ELR (cell line): ENCODE results near the gene AKR1B1.

ENCODE experiments used
- DNase-seq: peaks from one replicate; pipeline ENCODE4 v3.0.0-alpha.2; 2015; ENCODE audit warnings: low read depth

AKR1B1 gene

GRCh38 chr7:134444198-134444960 lies 14.5 kb downstream of the AKR1B1 start:
- DNase-seq: no peak

- DNase-seq: no peak
Observed at GRCh38 chr7:134443396-134444070, 15.4 kb downstream of the AKR1B1 start.

GRCh38 chr7:134442441-134443220 lies 16.3 kb downstream of the AKR1B1 start:
- no peak for DNase-seq

GRCh38 chr7:134441264-134441663 lies 17.6 kb downstream of the AKR1B1 start:
- DNase-seq: no peak

- no peak for DNase-seq
Observed at GRCh38 chr7:134440476-134440875, 18.4 kb downstream of the AKR1B1 start.

GRCh38 chr7:134440067-134440466 lies 18.8 kb downstream of the AKR1B1 start:
- DNase-seq: no peak

GRCh38 chr7:134438946-134439345 lies 20.0 kb downstream of the AKR1B1 start:
- DNase-seq: no peak

GRCh38 chr7:134435161-134435920 lies 23.6 kb downstream of the AKR1B1 start:
- DNase-seq: peak; percentile 73

- DNase-seq: no peak
Observed at GRCh38 chr7:134434701-134435100, 24.2 kb downstream of the AKR1B1 start.

GRCh38 chr7:134433430-134433829 lies 25.5 kb downstream of the AKR1B1 start:
- no peak for DNase-seq

GRCh38 chr7:134432296-134433152 lies 26.4 kb downstream of the AKR1B1 start:
- peak; percentile 94 for DNase-seq

GRCh38 chr7:134431815-134432214 lies 27.1 kb downstream of the AKR1B1 start:
- no peak for DNase-seq

GRCh38 chr7:134429481-134429880 lies 29.4 kb downstream of the AKR1B1 start:
- no peak for DNase-seq

GRCh38 chr7:134428942-134429341 lies 30.0 kb downstream of the AKR1B1 start:
- DNase-seq: no peak

- DNase-seq: no peak
Observed at GRCh38 chr7:134427896-134428295, 31.0 kb downstream of the AKR1B1 start.

- no peak for DNase-seq
Observed at GRCh38 chr7:134425777-134426176, 33.1 kb downstream of the AKR1B1 start.

GRCh38 chr7:134422638-134423037 lies 36.3 kb downstream of the AKR1B1 start:
- DNase-seq: no peak

GRCh38 chr7:134422008-134422407 lies 36.9 kb downstream of the AKR1B1 start:
- DNase-seq: peak; percentile 8

GRCh38 chr7:134420424-134421125 lies 38.3 kb downstream of the AKR1B1 start:
- DNase-seq: peak; percentile 68

- no peak for DNase-seq
Observed at GRCh38 chr7:134419875-134420274, 39.0 kb downstream of the AKR1B1 start.
